ENCODE results near the gene NSUN5.
"Not testable (repeated sequence)": the region's sequence is repeated elsewhere in the genome, so short reads cannot be mapped to it uniquely, and the experiment has no call there.

DNA sequence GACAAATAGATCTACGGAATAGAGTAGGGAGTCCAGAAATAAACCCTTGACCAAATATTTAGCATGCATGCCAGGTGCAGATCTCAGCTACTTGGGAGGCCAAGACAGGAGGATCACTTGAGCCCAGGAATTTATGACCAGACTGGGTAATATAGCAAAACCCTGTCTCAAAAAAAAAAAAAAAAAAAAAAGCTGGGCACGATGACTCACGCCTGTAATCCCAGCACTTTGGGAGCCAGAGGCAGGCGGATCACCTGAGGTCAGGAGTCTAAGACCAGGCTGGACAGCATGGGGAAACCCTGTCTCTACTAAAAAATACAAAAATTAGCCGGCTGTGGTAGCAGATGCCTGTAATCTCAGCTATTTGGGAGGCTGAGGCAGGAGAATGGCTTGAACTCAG lies 31.4 kb downstream of the NSUN5 start:
- TF ChIP-seq, protein P1, sequence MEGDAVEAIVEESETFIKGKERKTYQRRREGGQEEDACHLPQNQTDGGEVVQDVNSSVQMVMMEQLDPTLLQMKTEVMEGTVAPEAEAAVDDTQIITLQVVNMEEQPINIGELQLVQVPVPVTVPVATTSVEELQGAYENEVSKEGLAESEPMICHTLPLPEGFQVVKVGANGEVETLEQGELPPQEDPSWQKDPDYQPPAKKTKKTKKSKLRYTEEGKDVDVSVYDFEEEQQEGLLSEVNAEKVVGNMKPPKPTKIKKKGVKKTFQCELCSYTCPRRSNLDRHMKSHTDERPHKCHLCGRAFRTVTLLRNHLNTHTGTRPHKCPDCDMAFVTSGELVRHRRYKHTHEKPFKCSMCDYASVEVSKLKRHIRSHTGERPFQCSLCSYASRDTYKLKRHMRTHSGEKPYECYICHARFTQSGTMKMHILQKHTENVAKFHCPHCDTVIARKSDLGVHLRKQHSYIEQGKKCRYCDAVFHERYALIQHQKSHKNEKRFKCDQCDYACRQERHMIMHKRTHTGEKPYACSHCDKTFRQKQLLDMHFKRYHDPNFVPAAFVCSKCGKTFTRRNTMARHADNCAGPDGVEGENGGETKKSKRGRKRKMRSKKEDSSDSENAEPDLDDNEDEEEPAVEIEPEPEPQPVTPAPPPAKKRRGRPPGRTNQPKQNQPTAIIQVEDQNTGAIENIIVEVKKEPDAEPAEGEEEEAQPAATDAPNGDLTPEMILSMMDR (IDR thresholded peaks at IDR 0.05), result not testable (repeated sequence)
- not testable (repeated sequence) for TF ChIP-seq NFE2L1 (CRISPR knock-in tag; IDR thresholded peaks at IDR 0.05); SP1 (CRISPR knock-in tag; conservative IDR thresholded peaks at IDR 0.05); CBFB (CRISPR knock-in tag; IDR thresholded peaks at IDR 0.05; ENCODE audit: low read depth); FOXJ3 (CRISPR knock-in tag; IDR thresholded peaks at IDR 0.05; ENCODE audit: borderline replicate concordance); NFYB (CRISPR knock-in tag; conservative IDR thresholded peaks at IDR 0.05; ENCODE audit: low read depth); TCF7 (CRISPR knock-in tag; IDR thresholded peaks at IDR 0.05; ENCODE audit: low read depth); NR3C1 (CRISPR knock-in tag; conservative IDR thresholded peaks at IDR 0.05; ENCODE audit: low read depth); SMAD3 (CRISPR knock-in tag; IDR thresholded peaks at IDR 0.05; ENCODE audit: borderline replicate concordance)
- TF ChIP-seq, protein P2, sequence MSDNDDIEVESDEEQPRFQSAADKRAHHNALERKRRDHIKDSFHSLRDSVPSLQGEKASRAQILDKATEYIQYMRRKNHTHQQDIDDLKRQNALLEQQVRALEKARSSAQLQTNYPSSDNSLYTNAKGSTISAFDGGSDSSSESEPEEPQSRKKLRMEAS (CRISPR knock-in tag; IDR thresholded peaks at IDR 0.05), result not testable (repeated sequence)
- TF ChIP-seq, protein P3, sequence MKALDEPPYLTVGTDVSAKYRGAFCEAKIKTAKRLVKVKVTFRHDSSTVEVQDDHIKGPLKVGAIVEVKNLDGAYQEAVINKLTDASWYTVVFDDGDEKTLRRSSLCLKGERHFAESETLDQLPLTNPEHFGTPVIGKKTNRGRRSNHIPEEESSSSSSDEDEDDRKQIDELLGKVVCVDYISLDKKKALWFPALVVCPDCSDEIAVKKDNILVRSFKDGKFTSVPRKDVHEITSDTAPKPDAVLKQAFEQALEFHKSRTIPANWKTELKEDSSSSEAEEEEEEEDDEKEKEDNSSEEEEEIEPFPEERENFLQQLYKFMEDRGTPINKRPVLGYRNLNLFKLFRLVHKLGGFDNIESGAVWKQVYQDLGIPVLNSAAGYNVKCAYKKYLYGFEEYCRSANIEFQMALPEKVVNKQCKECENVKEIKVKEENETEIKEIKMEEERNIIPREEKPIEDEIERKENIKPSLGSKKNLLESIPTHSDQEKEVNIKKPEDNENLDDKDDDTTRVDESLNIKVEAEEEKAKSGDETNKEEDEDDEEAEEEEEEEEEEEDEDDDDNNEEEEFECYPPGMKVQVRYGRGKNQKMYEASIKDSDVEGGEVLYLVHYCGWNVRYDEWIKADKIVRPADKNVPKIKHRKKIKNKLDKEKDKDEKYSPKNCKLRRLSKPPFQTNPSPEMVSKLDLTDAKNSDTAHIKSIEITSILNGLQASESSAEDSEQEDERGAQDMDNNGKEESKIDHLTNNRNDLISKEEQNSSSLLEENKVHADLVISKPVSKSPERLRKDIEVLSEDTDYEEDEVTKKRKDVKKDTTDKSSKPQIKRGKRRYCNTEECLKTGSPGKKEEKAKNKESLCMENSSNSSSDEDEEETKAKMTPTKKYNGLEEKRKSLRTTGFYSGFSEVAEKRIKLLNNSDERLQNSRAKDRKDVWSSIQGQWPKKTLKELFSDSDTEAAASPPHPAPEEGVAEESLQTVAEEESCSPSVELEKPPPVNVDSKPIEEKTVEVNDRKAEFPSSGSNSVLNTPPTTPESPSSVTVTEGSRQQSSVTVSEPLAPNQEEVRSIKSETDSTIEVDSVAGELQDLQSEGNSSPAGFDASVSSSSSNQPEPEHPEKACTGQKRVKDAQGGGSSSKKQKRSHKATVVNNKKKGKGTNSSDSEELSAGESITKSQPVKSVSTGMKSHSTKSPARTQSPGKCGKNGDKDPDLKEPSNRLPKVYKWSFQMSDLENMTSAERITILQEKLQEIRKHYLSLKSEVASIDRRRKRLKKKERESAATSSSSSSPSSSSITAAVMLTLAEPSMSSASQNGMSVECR (CRISPR knock-in tag; IDR thresholded peaks at IDR 0.05; ENCODE audit: borderline replicate concordance), result not testable (repeated sequence)
- TF ChIP-seq, protein P4, sequence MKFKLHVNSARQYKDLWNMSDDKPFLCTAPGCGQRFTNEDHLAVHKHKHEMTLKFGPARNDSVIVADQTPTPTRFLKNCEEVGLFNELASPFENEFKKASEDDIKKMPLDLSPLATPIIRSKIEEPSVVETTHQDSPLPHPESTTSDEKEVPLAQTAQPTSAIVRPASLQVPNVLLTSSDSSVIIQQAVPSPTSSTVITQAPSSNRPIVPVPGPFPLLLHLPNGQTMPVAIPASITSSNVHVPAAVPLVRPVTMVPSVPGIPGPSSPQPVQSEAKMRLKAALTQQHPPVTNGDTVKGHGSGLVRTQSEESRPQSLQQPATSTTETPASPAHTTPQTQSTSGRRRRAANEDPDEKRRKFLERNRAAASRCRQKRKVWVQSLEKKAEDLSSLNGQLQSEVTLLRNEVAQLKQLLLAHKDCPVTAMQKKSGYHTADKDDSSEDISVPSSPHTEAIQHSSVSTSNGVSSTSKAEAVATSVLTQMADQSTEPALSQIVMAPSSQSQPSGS (CRISPR knock-in tag; IDR thresholded peaks at IDR 0.05; ENCODE audit: borderline replicate concordance, low read depth), result not testable (repeated sequence)
- TF ChIP-seq, protein P5, sequence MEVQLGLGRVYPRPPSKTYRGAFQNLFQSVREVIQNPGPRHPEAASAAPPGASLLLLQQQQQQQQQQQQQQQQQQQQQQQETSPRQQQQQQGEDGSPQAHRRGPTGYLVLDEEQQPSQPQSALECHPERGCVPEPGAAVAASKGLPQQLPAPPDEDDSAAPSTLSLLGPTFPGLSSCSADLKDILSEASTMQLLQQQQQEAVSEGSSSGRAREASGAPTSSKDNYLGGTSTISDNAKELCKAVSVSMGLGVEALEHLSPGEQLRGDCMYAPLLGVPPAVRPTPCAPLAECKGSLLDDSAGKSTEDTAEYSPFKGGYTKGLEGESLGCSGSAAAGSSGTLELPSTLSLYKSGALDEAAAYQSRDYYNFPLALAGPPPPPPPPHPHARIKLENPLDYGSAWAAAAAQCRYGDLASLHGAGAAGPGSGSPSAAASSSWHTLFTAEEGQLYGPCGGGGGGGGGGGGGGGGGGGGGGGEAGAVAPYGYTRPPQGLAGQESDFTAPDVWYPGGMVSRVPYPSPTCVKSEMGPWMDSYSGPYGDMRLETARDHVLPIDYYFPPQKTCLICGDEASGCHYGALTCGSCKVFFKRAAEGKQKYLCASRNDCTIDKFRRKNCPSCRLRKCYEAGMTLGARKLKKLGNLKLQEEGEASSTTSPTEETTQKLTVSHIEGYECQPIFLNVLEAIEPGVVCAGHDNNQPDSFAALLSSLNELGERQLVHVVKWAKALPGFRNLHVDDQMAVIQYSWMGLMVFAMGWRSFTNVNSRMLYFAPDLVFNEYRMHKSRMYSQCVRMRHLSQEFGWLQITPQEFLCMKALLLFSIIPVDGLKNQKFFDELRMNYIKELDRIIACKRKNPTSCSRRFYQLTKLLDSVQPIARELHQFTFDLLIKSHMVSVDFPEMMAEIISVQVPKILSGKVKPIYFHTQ (CRISPR knock-in tag; IDR thresholded peaks at IDR 0.05), result not testable (repeated sequence)
